ENCODE data around the gene KCTD13.

DNA sequence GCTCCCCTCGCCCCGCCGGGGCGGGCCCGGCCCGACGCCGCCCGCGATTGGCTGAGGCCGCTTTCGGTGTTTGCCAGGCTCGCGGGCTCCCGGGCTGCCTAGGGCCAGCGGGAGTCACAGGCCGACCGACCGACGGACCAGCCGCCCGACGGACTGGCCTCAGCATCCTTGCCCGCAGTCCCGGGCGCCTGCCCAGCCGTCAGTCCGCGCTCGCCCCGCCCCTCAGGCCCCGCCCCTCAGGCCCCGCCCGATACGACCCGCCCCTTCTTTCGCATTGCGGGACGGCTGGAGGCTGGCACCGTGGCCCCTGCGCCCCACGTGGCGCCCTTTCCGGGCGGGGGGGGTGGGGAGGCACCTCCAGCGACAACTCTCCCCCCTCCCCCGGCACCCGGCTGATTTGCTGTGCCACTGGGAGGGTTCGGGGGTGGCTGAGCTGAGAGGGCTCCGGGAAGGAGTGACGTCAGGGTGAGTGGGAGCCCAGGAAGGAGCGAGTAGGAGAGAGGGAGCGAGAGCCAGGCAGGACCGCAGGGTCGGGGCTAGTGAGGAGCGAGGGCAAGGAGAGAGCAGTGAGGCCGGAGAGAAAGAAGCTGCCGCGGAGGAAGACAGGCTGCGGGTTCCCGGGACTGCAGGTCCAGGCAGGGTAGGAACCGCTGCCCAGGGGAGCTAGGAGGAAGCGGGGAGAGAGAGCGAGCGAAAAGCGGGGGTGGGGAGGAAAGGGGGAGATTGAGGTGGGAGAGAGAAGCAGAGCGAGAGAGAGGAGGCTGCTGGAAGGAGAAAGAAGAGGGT lies 25.7 kb downstream of the KCTD13 start, which contains the start of gene ASPHD1:
- TF ChIP-seq, protein P1, sequence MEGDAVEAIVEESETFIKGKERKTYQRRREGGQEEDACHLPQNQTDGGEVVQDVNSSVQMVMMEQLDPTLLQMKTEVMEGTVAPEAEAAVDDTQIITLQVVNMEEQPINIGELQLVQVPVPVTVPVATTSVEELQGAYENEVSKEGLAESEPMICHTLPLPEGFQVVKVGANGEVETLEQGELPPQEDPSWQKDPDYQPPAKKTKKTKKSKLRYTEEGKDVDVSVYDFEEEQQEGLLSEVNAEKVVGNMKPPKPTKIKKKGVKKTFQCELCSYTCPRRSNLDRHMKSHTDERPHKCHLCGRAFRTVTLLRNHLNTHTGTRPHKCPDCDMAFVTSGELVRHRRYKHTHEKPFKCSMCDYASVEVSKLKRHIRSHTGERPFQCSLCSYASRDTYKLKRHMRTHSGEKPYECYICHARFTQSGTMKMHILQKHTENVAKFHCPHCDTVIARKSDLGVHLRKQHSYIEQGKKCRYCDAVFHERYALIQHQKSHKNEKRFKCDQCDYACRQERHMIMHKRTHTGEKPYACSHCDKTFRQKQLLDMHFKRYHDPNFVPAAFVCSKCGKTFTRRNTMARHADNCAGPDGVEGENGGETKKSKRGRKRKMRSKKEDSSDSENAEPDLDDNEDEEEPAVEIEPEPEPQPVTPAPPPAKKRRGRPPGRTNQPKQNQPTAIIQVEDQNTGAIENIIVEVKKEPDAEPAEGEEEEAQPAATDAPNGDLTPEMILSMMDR (IDR thresholded peaks at IDR 0.05), result no peak
- no peak for TF ChIP-seq POLR2A (IDR thresholded peaks at IDR 0.05)
